Upper lobe of left lung (tissue), 6 donors: ENCODE measurements around the gene PANX1. TPM values are rescaled to one million over a fixed set of nuclear protein-coding genes. Genes with fewer than 3 reads are reported as not detected.

Experiments
- ATAC-seq, 2 donors: fragments of 200-7000 bp; cut with Tn5 transposase; one replicate each; pipeline ENCODE4 v1.9.1; 2022; ENCODE audit warnings: mild to moderate bottlenecking in 2 of 2, moderate library complexity in 2 of 2; ENCODE audit not compliant: low FRiP score in 2 of 2
- DNase-seq, 2 donors: peaks; one replicate each; pipeline ENCODE4 v3.0.0-alpha.2; 2019 to 2020
- H3K27ac ChIP-seq, 4 donors: fragments of 200-600 bp; sonication (generic); one replicate each; pipeline ENCODE4 v1.5.1; 2016 to 2019
- H3K27me3 ChIP-seq, 4 donors: fragments of 200-600 bp; sonication (generic); one replicate each; pipeline ENCODE4 v1.5.1; 2017 to 2019
- H3K36me3 ChIP-seq, 4 donors: fragments of 200-600 bp; sonication (generic); one replicate each; pipeline ENCODE4 v1.5.1; 2016 to 2019
- H3K4me1 ChIP-seq, 4 donors: fragments of 200-600 bp; sonication (generic); one replicate each; pipeline ENCODE4 v1.5.1; 2018 to 2019
- H3K4me3 ChIP-seq, 4 donors: fragments of 200-600 bp; sonication (generic); one replicate each; pipeline ENCODE4 v1.5.1; 2017 to 2019; ENCODE audit warnings: mild to moderate bottlenecking in 2 of 4, moderate library complexity in 1 of 4
- H3K9me3 ChIP-seq, 4 donors: fragments of 200-600 bp; sonication (generic); one replicate each; pipeline ENCODE4 v1.5.1; 2018 to 2019
- CTCF ChIP-seq, 6 experiments: fragments of 450-650 bp in 4 of 6; fragments of 200-600 bp in 2 of 6; sonication (generic) in 2 of 6; IDR thresholded peaks; one replicate each; pipeline ENCODE4 v1.5.1; 2016 to 2019; ENCODE audit warnings: antibody characterized with exemption in 6 of 6
- EP300 ChIP-seq, 4 donors: sonication (generic); formaldehyde crosslinking; IDR thresholded peaks; one replicate each; pipeline ENCODE4 v1.5.1; 2017; ENCODE audit warnings: antibody characterized with exemption in 4 of 4, control low read depth in 2 of 4
- POLR2A ChIP-seq, 4 donors: fragments of 450-650 bp; IDR thresholded peaks; one replicate each; pipeline ENCODE4 v1.5.1; 2016 to 2017; ENCODE audit warnings: antibody characterized with exemption in 4 of 4, mild to moderate bottlenecking in 2 of 4
- POLR2AphosphoS5 ChIP-seq, 2 donors: sonication (generic); formaldehyde crosslinking; IDR thresholded peaks; one replicate each; pipeline ENCODE4 v1.5.1; 2017; ENCODE audit warnings: antibody characterized with exemption in 2 of 2
- WGBS, 2 donors: methylation state at CpG; one replicate each; pipeline ENCODE4 v1.1.5; 2017 to 2018; 5-methylcytosine and 5-hydroxymethylcytosine counted together
- total RNA-seq, 6 donors: library from RNA; depleted of rRNA in 4 of 6; stranded (reverse); fragments of >200 nt in 4 of 6; gene quantifications; one replicate each; pipeline versions ENCODE4 v1.1.0 to v1.2.1, GENCODE V29; 2016 to 2021
- donor health status: DM: no; HTN: no; CAD: no; lungs with moderate emphysema.
- donor health status: DM: no; HTN: yes; CAD: no; lungs with severe emphysema.

PANX1 gene
- total RNA-seq, 6 donors from 2014 or later = 7.3 to 32.2 (median 17.8) TPM

- Histone ChIP-seq H3K27me3 (no peaks in the 10 kb centered on the region), H3K4me3 (no peak overlapping the region), H3K36me3 (no peaks in the 10 kb centered on the region), H3K4me1 (no peaks in the 10 kb centered on the region), H3K9me3 (no peaks in the 10 kb centered on the region), H3K27ac (no peak overlapping the region)
- DNase-seq (no peak), ATAC-seq (peak in 1 of 2 donors; percentile 84)
- TF ChIP-seq POLR2A (IDR thresholded peaks at IDR 0.05) (no peak), EP300 (IDR thresholded peaks at IDR 0.05) (no peak), CTCF (IDR thresholded peaks at IDR 0.05) (no peak), POLR2AphosphoS5 (IDR thresholded peaks at IDR 0.05) (no peak)
- WGBS, 2 donors = 57 to 69% methylated on average over 1 of the region's 1 CpG
Observed at GRCh38 chr11:94193288-94193687, 64.6 kb downstream of the PANX1 start.

DNA sequence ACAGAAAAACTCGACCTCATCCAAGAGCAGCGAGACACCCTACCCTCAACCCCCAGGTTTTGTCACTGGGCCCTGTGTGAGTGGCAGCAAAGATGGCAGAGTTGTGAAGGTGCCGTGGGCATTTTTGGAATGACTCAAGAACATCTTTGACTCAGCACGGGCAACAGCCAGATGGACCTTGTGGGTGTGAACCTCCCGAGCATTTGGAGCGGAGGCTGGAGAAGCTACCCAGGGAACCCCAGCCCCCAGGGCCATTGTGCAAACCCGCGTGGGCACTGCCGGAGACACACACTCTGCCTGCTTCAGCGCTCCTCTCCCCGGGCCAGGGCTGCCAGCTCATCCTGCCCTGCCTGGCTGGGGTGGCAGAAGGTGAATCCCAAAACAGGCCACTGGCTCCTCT lies 66.1 kb downstream of the PANX1 start:
- WGBS, 2 donors = 91 to 93% methylated on average over 10 to 11 of the region's 11 CpGs

GRCh38 chr11:94196363-94196762 lies 67.7 kb downstream of the PANX1 start:
- Histone ChIP-seq H3K27ac (no peak overlapping the region), H3K4me3 (no peak overlapping the region), H3K27me3 (no peaks in the 10 kb centered on the region), H3K36me3 (no peaks in the 10 kb centered on the region), H3K4me1 (peaks cover 0 to 3% (median 0%) of the 10 kb centered on the region in 4 donors), H3K9me3 (no peaks in the 10 kb centered on the region)
- ATAC-seq (no peak), DNase-seq (no peak)
- 75 to 90% methylated on average over 1 to 4 of the region's 4 CpGs for WGBS, 2 donors
- TF ChIP-seq POLR2A (IDR thresholded peaks at IDR 0.05) (no peak), CTCF (IDR thresholded peaks at IDR 0.05) (no peak), EP300 (IDR thresholded peaks at IDR 0.05) (no peak), POLR2AphosphoS5 (IDR thresholded peaks at IDR 0.05) (no peak)

More for the DNA sequence above, 66.1 kb downstream of the PANX1 start:
- Histone ChIP-seq H3K4me3 (no peak overlapping the region), H3K27me3 (no peaks in the 10 kb centered on the region), H3K4me1 (peaks cover 0 to under 1% (median 0%) of the 10 kb centered on the region in 4 donors), H3K36me3 (no peaks in the 10 kb centered on the region), H3K27ac (no peak overlapping the region), H3K9me3 (no peaks in the 10 kb centered on the region)
- TF ChIP-seq CTCF (IDR thresholded peaks at IDR 0.05) (no peak), EP300 (IDR thresholded peaks at IDR 0.05) (no peak), POLR2A (IDR thresholded peaks at IDR 0.05) (no peak), POLR2AphosphoS5 (IDR thresholded peaks at IDR 0.05) (no peak)
- no peak for ATAC-seq
- DNase-seq = peak in 1 of 2 donors; percentile 50

GRCh38 chr11:94198718-94199117 lies 70.1 kb downstream of the PANX1 start:
- H3K4me3 ChIP-seq = no peak overlapping the region
- 87 to 90% methylated on average over 2 to 3 of the region's 3 CpGs for WGBS, 2 donors
- ATAC-seq (no peak), DNase-seq (no peak)
- H3K27me3 ChIP-seq = no peaks in the 10 kb centered on the region
- H3K36me3 ChIP-seq = no peaks in the 10 kb centered on the region
- no peaks in the 10 kb centered on the region for H3K9me3 ChIP-seq
- TF ChIP-seq POLR2A (IDR thresholded peaks at IDR 0.05) (no peak), EP300 (IDR thresholded peaks at IDR 0.05) (no peak)
- H3K27ac ChIP-seq = no peak overlapping the region
- H3K4me1 ChIP-seq = peaks cover 0 to 3% (median 0%) of the 10 kb centered on the region in 4 donors

DNA sequence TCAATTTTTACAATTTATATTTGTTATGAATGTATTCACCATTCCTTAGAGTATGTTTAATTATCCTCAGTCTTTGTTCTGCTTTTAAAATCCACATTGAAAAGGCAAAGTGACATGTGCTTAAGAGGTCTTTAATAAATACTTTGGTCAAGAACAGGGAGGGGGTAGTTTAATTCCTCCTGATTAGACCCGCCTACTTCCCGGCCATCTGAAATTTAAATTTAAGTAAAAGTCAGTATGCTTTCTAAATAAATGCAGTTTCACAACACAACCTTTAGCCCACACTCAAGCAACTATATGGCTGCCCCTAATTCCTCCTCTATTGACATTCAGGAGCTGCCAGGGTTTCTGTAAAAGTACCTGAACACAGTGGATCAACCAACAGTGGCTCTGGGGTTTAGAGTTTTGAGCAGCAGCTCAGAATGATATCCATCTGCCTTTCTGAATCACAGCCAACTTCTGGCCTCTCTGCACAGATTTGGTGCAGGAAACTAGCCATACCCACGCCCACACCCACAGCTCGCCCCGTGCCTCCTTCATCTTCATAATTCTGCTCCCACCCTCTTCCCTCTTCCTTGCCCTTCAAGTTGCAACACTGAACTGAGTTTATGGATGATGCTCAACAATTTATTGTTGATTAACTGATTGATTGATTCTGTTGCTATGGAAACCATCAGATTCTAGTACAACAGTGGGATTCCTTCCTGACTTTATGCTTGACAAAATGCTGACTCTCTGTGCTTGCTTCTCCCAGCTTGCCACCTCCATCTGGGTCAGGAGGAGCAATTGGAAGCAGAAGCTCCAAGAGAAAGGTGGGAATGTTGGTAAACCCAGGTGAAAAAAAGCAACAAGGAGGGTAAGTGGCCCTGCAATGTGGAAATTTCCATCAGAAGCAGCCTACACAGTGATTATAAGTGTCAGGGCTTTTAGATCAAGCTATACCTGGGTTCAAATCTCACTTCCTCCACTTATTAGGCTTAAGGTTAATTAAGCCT lies 70.8 kb downstream of the PANX1 start:
- no peak overlapping the region for H3K27ac ChIP-seq
- no peak overlapping the region for H3K4me3 ChIP-seq
- DNase-seq (no peak), ATAC-seq (no peak)
- H3K4me1 ChIP-seq = peaks cover 0 to 3% (median 0%) of the 10 kb centered on the region in 4 donors
- H3K36me3 ChIP-seq = no peaks in the 10 kb centered on the region
- TF ChIP-seq CTCF (IDR thresholded peaks at IDR 0.05) = no peak
- no peak for TF ChIP-seq POLR2A (IDR thresholded peaks at IDR 0.05)
- no peak for TF ChIP-seq EP300 (IDR thresholded peaks at IDR 0.05)
- no peak for TF ChIP-seq POLR2AphosphoS5 (IDR thresholded peaks at IDR 0.05)
- H3K27me3 ChIP-seq = no peaks in the 10 kb centered on the region
- H3K9me3 ChIP-seq = no peaks in the 10 kb centered on the region
- 52 to 55% methylated on average over 5 of the region's 5 CpGs for WGBS, 2 donors
